Measurements from ENCODE around the gene HDAC4.

The HDAC4 gene

DNA sequence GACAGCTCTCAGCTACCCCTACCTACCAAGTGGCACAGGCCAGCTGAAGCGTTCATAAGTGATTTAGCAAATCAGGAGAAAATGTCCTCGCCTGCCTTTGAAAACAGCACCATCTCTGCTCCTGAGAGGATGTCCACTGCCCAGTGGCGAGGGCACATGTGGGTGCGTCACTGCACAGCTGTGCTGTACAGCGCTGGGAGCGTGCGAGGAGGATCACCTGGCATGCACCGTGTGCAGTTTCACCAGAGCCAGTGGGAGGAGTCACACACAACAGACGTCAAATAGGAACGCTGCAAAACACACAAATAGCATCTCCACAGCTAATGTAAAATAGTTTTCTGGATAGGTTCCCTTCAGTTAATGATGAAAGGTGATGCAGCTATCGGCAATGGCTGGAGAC lies 154.1 kb downstream of the HDAC4 start:
- DNase-seq, result no peak

DNA sequence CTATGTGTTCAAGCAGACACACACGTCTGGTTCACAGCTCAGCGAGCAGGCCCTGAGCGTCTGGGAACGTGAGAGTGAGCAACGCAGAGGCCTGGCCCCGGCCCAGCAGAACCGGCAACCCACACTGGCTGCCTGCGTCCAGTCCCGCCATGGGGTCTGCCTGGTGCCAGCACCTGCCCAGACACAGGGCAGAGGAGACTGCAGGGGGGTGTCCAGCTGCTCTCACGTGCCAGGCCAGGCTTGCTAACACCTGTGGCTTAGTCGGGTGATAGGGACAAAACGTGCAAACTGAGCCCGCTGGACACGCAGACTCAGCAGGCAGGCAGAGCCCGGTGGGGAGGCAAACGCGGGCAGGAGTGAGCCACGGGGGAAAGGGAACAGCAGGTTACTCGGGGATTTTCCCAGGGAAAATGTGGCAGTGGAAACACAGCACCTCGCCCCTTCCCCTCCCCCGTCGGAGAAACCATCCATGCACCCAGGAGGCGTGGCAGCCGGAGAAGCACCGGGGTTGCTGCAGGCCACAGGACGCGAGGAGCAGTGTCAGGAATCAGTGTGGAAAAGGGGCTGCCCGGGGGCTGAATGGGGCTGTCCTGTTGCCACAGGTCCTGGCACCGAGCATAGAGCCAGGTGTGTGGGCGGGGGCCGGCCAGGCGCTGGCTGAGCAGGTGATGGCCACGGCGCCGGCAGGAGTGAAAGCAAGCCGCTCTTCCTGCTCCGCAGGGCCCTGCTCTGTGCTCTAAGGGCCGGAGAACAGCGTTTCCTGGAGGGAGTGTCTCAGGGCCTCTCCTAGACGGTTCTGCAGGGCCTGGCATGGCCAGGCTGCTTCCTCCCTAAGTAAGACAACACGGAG lies 154.7 kb downstream of the HDAC4 start:
- no peak for DNase-seq

DNA sequence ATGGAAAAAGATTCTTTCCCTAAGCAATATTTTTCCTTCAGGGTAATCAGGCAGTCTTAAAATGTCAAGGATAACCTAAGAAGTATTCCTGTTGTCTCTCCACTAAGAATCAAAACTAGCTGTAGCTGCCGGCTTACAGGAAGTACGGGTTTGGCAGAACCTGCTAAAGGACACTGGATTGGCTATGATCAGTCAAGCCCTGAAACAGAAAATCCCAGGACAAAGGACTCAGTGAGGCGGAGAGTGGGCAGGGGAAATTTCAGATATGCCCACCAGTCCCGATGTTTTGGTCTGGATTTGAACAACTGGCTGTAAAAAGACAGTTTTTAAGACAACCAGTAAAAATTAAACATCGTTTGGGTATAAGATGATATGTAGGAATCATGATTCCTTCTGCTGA lies 155.7 kb downstream of the HDAC4 start:
- no peak for DNase-seq

DNA sequence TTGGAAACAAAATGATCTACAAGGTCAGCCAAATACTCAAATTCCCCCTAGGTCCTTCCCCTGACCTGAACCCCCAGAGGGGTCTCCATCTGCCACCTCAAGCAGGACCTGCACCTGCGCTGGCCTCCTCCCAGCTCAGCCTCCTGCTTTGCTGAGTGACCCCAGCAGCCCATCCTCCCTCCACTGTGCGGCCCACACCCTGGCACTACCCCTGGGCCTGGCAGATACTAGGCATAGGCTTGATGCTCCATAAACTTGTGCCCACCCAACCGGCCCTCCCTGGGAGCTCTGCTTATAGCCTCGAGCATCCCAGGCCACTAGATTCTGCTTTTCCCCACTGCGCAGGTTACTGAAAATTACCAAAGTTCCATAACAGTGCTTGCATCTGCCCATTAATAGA lies 156.2 kb downstream of the HDAC4 start:
- no peak for DNase-seq

DNA sequence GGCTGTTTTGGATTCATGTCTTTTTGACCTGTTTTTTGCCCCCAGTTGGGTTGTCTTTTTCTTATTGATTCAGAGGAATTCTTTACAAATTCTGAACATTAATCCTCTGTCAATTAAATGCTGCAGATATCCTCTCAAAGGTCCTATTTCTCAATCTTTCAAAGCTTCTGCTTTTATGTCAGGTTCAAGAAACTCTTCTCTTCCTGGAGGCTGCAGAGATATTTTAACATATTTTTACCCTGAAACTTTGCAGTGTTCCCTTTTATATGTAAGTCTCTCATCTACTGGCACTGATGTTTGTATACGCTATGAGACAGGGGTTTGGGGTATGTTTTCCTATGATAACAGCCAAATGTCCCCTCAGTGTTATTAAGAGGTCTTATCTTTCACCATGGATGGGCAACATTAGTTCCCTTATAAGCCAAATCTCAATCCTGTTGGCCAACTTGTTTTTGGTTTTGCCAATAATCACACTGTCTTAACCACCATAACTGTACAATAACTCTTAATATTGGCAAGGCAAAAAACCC lies 159.3 kb downstream of the HDAC4 start:
- DNase-seq, result no peak

DNA sequence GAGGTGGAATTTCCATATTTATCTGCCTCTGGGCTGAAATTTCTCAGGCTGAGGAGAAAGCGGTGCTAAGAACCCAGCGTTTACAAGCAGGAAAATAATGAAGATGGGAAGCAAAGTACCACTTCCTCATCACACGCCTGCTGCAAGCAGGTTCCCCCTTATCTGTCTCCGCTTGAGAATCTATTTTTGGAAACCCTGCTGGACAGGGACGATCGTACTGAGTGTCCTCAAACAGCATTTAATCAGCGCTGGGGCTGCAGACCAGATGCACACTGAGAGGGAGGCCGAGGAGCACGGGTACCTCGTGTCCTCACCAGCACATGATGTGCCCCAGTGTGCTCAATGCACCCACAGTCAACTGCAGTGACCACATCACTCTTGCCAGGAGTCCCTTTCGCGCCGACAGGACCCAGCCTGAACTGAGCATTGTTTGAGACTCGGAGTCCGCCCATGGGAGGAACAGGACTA lies 160.4 kb downstream of the HDAC4 start:
- no peak for DNase-seq

DNA sequence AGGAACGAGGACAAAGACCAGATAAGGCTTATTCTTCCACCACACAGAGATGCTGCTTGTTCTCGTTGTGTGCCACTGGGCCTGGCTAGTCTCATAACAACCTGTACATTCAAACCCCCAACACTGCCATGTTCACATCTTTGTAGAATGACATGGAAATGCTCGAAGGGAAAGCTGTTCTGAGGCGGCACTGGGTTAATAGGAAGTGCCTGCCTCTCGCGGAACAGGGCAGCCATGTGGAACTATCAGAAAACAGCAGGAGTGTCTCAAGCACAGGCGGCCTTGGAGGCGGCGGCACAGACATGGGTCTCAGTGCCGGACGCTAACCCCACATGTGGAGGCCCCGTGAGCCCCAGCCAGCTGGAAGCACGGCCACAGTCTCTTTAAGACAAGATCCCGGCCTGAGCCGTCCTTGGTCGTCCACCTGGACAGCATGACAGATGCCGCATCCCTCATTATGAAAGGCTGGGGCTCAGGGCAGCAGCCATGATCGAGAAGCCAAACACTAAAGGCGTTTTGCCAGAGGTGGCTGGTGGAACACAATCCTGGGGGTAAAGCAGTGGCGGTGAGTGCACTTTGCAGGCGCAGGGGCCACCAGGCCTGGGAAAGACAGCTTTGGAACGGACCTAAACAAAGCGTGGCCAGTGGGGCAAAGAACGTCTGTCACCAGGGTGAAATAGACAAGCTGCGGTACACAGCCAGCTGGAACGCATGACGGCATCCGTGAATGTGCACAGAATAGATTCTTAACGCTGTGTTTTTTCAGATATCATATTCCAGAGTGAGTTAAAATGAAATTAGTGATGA lies 161.0 kb downstream of the HDAC4 start:
- no peak for DNase-seq

DNA sequence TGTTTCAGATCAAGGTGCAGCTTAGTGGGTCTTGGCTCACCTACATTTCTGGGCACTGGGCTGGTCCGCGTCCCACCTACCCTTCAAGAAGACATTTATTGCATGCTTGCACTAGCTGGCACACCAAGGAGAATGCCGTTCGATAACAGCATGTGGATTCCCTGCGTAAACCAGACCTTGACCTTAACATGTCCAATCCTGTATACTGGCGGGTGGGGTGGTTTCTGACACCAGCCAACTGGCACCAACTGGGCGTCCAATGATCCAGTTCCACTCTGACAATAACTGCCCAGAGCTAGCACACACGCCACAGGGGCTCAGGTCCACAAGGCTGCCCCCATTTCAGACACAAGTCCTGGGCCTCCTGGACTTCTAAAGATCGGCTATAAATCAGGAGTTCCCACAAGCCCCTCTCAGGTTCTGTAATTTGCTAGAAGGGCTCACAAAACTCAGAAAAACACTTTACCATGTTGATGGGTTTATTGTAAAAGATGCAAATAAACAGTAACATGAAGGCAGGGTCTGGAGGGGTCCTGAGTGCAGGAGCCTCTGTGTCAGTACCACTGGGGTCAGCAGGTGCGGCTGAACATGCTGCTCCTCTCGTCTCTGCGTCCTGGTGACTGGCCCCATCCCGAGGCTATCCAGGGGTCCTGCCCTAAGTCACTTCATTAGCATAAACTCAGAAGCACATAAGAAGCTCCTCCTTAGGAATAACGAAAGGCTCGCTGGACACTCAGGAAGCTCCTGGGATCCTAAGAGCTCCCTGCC lies 161.8 kb downstream of the HDAC4 start:
- no peak for DNase-seq

DNA sequence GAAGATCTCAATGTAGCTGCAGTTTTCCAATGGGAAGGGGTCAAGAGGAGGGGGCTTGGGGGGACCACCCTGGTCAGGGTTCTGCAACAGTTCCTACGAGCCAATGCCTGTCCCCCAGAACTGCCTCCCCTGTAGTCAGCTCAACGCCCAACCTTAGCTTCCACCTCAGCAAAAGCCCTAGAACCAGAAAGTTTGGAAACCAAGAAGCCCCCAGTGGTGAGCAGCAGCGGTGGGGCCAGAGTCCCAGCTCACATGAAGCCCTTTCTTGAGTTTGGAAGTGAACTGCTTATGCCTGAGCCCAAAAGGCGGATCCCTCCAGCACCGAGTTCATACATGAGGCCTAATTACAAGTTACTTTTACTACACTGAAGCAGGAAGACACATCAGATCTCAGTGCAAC lies 162.4 kb downstream of the HDAC4 start:
- DNase-seq, result no peak

DNA sequence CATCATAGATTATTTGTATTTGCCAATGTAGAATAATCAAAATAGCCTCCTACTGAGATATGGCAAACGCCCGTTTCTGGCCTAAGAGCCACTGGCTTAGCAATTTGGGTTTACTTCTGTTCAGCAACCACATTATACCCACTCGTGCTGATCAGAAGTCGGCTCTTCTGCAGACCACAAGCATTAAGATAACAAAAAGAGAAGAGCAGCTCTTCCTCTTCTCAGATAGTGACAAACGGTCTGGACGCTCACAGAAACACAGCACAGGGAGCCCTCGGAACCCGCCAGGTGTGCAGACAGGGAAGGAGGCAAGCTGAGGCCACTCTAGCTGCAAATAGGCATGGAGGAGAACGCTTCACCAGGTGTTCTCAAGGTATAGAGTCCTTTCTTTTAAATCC lies 164.0 kb downstream of the HDAC4 start:
- DNase-seq, result no peak

DNA sequence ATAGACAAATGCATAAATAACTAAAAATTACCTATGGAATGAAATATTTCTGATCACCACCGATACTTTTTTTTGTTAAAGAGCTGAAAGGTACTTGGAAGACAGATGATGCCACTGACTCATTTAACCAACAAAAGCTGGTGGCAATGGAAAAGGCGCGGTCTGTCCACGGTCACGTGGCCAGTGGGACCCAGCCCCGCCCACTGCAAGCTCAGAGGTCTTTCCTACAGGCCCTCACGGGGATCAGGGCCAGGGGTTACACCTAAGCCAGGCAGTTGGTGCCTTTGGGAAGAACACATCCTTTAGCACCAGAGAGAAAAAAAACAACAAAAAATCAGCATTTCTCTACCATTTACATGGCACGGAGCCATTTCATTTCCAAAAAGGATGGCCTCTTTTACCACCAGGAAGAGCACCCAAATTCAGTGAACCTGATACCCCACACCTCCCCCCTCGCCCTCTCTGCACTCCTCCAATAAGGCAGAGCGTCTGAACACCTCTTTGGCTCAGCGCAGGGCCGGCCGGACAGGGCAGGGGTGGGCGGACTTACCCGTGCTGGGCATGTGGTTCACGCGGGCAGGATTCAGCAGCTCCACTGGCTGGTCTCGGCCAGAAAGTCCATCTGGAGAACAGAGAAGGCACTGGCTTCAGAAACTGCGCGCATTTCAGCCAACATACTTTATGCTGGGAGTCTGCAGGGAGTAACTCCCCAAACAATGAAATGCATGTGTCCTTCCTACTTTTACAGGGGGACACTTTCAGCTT lies 164.6 kb downstream of the HDAC4 start:
- DNase-seq, result no peak

DNA sequence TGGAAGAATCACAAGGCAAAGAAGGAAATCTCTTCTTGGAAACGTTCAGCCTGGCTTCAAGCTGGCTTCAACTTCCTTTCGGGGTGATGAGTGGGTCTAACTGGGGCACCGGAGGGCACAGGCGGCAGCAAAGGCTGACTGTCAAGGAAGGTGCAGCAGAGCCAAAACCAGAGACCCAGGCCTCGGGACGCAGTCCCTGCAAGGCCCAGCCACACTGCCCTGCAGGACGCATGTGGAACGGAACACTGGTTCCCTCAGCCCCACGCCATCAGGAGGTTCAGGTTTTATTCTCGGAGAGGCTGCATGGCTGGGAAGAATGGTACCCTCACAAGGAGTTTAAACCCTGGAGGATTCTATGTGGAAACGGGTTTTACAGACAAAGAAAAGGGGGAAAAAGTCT lies 165.5 kb downstream of the HDAC4 start:
- no peak for DNase-seq

DNA sequence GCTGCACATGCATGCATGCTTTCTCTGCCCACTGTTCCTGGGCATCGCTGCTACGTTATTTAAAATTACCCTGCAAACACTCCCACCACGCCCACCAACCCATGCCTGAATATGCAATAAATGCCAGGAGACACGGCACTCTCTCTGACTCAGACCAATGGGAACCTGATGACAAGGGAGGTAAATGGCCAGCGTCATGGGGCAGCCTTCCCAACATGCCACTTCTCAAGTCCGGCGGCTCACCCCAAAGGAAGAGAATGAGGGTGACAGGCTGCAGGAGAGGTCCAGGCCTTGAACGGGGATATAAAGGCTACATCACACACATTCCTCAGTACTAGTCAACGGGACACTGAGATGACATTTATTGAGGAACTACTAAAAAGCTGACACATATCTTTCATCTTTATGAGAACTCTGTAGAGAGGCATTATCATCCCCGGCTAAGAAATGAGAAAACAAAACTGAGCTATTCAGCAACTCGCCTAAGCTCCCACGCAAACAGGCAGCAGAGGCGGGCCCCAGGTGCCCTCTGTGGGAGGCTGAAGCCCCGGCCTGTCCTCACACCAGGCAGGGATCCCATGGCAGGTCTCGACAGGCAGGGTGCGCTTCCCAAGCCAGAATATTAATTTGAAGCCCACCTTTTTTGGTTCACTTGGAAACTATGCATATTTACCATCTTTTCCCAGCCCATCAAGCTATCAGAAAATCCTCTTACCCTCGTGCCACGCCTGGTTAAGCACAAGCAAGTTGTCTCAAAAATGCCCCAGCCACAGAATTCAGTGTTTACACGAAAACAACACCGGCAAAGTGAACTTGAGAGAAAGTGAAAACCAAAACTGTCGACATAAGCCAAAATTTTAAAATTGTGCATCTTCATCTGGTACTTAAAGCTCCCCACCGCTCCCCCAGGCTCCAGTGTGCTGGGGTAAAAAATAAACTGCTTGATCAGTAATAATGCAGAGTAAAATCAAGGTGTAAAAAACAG lies 166.3 kb downstream of the HDAC4 start:
- no peak for DNase-seq

DNA sequence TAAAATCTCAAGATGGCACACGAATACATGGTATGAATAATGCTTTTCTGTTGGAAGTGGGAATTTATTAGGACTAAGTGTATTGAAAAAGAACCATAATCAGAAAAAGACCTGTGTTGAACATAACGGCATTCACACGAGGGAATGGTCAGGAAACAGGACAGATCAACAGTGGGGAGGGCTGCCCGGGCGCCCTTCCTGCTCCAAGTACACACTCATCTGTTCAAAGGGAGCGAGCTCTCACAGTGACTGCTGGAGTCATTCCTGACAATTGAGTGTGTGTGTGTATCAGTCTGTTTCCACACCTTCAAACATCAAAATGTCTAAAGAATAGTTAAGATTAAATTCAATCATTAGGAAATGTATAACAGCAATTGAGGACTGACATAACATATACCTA lies 167.2 kb downstream of the HDAC4 start:
- no peak for DNase-seq

DNA sequence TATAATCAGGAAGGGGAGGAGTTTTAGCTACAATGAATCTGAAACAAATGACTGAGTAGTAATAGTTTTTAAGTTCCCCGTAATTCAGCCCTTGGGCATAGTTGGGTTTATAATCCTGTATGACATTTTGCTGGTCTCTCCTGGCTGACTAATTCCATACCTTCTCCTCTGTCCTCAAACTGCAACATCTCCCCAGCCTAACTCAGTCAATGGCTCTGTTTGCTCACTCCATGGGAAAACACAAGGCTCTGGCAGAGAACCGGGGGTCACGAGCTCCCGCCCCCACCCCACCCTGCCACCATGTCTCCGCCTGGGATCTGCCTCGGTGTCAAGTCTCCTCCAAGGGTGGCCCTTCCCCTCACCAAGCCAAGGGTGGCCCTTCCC lies 168.6 kb downstream of the HDAC4 start:
- DNase-seq, result no peak

DNA sequence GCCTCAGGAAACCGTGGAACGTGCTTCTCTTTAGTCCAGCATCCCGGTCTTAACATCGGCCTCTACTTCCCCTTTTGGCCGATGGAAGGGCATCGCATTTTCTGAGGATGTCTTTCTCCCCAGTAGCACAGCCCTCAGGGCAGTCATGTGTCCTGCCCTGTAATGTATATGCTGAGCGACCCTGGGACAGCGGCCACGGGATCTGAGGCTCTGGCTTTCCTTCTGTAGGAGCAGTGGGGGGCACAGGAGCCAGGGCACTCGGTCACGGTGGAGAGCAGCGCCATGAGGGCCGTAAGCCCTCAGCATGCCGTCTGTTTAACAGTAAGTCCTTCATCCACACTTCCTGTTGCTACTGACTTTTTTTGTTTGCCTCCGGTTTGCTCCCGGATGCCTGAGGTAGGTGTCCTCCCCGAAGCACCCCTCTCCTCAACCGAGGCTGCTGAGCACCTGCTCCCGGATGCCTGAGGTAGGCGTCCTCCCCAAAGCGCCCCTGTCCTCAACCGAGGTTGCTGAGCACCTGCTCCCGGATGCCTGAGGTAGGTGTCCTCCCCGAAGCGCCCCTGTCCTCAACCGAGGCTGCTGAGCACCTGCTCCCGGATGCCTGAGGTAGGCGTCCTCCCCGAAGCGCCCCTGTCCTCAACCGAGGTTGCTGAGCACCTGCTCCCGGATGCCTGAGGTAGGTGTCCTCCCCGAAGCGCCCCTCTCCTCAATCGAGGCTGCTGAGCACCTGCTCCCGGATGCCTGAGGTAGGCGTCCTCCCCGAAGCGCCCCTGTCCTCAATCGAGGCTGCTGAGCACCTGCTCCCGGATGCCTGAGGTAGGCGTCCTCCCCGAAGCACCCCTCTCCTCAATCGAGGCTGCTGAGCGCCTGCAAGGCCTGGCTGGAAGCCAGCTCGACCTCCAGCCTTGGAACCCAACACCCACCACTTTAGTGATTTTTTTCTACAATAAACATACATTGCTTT lies 169.3 kb downstream of the HDAC4 start:
- DNase-seq, result no peak

DNA sequence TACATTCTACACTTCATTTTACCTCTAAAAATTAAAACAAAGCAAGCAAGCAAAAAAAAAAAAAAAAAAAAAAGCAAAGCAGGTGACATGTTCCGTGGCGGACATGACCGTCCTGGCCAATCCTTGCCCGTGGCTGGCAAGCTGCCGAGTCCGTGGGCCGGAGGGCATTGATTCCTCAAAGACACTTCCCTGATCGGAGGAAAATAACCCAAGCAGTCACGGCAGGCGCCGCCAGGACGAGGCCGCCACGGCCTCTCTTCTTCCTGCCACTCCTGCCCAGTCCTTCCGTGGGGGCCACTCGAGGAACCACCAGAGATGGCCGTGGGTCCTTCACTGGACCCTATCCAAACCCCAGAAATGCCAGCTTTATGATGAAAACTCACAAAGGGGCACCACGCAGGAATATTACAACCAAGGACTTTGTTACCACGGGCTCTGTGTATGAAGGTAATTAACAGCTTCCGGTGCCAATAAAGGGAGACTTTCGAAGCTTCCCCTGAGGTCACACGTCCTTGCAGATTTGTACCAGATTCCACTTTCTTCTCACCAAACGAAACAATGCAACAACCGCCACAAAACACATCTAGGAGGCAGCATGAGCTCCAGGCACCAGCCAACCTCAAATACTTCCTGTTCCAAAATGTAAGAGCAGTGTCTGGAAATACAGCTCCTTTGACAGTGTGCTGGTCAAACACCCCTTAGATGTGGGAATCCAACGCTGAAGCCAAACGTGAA lies 170.3 kb downstream of the HDAC4 start:
- DNase-seq, result no peak

DNA sequence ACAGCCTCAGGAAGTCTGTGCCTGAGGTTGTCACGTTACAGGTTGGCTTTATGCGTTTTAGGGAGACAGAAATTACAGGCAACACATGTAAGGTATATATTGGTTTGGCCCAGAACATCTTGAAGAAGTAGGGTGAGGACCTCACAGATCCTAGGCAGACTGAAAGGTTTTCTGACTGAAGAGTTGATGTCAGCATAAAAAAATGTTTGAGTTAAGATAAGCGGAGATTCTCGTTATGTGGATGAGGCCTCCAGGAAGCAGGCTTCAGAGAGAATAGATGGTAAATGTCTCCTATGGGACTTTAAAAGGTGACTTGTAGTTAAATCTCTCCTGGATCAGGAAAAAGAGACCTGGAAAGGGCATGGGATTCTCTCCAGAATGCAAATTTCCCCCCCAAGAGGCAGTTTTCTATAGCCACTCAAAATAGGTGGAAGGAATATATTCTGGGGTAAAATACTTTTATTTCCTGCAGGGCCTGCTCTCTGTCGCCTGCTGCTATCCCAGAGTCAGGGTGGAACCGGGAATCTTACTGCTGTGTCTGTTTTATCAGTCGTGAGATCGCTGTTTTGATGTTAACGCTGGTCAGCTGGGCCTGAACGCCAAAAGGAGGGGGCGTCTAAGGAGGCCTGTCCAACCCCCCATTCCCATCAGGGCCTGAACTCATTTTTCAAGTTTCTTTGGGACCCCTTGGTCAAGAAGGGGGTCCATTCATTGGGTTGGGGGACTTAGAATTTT lies 171.1 kb downstream of the HDAC4 start:
- DNase-seq, result no peak

All from stimulated activated CD4-positive, alpha-beta T cell treated with anti-CD3 and anti-CD28 coated beads, Interleukin-4, amount 100 ng/mL, for 1 hour (primary cell).